GM10847 (cell line): ENCODE measurements around the gene ALOX12.

Experiments
- POLR2A ChIP-seq: IDR thresholded peaks from 2 replicates; pipeline ENCODE4 v1.6.1; 2011; ENCODE audit not compliant: insufficient read length; ENCODE audit errors: extremely low read depth

Gene ALOX12

GRCh38 chr17:7043497-7044198 is 47.8 kb downstream of the ALOX12 start, which contains the start of gene SLC16A11:
SLC16A11 (minus strand) TSS chr17:7044092; CDS start chr17:7043513, 579 bp downstream.
- no peak for TF ChIP-seq POLR2A

DNA sequence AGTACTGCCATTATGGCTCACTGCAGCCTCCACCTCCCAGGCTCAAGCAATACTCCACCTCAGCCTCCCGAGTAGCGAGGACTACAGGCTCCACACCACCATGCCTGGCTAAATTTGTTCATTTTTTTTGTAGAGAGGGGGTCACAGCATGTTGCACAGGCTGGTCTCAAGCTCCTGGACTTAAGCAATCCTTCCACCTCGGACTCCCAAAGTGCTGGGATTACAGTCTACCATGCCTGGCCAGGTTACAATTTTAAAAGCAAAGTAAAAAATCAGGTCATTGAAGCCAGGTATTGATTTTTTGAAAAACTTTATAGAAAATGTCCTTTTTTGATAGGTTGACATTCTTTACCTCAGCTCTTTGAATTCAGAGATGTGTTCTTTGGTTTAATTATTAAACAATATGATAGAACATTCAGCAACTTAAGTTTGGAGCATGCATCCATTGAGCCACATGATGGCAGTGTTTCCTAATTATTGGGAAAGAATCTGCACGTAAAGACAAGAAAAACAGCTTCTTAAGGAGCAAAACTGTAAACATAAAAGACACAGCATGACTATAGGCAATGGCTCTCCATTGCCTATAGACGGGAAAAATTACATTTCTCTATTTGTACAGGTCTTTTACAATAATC is 49.8 kb downstream of the ALOX12 start:
- TF ChIP-seq POLR2A: no peak

GRCh38 chr17:7046127-7046724 is 50.4 kb downstream of the ALOX12 start:
- TF ChIP-seq POLR2A: no peak

GRCh38 chr17:7047566-7047965 is 51.7 kb downstream of the ALOX12 start:
- TF ChIP-seq POLR2A: no peak

DNA sequence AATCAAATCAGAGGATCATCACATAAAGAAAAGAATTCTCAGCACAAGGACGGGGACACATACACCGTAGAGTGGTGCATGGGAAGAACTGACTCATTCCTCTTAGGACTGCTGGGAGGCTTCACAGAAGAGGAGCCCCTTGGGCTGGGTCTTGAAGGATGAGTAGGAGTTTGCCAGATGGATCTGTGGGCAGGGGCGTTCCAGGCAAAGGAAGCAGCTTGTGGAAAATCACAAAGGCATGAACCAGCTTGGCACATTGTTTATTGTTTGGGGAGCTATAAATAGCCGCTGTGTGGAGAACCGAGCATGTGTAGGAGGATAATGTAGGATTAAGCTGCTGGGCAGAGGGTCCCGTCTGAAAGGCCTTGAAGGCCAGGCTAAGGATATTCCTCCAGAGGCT is 53.1 kb downstream of the ALOX12 start:
- no peak for TF ChIP-seq POLR2A

- no peak for TF ChIP-seq POLR2A
These were observed 60.5 kb downstream of the ALOX12 start for GRCh38 chr17:7056386-7056785.

GRCh38 chr17:7058831-7059447 is 63.1 kb downstream of the ALOX12 start:
- TF ChIP-seq POLR2A: no peak
